ENCODE data around the gene PGM2L1. TPM values are rescaled to one million over a fixed set of nuclear protein-coding genes. Genes with fewer than 3 reads are reported as not detected.

Gene PGM2L1
- total and polyA plus RNA-seq, 4 donors, result 0.33 to 8.2 (median 1.2) TPM

DNA sequence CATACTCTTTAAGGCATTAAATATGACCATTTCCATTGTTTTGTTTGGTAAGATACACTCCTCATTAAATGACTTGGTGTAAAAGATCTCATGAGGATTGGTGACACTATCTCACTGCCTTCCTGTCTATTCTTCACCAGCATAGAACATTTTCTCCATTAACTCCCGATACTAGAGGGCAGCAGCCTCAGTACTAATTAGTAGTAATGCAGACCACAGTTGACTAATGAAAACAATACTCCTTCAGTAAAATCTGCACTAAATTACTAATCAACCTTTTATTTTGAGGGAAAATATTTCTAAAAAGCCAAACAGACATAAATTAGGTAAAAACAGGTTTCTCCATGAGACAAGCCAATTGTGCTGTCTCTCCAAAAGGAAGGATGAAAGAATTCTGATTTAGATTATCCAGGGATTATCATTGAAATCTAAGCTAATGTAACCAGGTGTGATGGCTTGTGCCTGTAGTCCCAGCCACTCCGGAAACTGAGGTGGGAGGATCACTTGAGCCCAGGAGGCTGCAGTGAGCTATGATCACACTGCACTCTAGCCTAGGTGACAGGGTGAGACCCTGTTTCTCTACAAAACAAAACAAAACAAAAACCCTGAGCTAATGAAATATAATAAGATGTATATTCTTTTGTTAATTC, 9.4 kb downstream of the PGM2L1 start:
- TF ChIP-seq GABPA (IDR thresholded peaks at IDR 0.05 in 1 of 2, conservative IDR thresholded peaks at IDR 0.05 in 1 of 2), result no peak
- TF ChIP-seq NR2F2 (IDR thresholded peaks at IDR 0.05), result no peak
- TF ChIP-seq, protein P1, sequence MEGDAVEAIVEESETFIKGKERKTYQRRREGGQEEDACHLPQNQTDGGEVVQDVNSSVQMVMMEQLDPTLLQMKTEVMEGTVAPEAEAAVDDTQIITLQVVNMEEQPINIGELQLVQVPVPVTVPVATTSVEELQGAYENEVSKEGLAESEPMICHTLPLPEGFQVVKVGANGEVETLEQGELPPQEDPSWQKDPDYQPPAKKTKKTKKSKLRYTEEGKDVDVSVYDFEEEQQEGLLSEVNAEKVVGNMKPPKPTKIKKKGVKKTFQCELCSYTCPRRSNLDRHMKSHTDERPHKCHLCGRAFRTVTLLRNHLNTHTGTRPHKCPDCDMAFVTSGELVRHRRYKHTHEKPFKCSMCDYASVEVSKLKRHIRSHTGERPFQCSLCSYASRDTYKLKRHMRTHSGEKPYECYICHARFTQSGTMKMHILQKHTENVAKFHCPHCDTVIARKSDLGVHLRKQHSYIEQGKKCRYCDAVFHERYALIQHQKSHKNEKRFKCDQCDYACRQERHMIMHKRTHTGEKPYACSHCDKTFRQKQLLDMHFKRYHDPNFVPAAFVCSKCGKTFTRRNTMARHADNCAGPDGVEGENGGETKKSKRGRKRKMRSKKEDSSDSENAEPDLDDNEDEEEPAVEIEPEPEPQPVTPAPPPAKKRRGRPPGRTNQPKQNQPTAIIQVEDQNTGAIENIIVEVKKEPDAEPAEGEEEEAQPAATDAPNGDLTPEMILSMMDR (IDR thresholded peaks at IDR 0.05; ENCODE audit: low read depth, low read length, missing input control), result peak; percentile 74
- TF ChIP-seq RAD21 (IDR thresholded peaks at IDR 0.05), result peak; percentile 86 to 87
- H3K4me3 ChIP-seq (ENCODE audit: low read depth in 1 of 3, low read length in 3 of 3), result no peak overlapping the region
- no peaks in the 10 kb centered on the region for H3K9me3 ChIP-seq (ENCODE audit: control insufficient read depth in 4 of 4, low read length in 3 of 4)
- 4% methylated on average over 2 of the region's 2 CpGs for WGBS
- no peak overlapping the region for H3K27ac ChIP-seq (ENCODE audit: low read depth in 1 of 2, low read length in 2 of 2)
- H3K27me3 ChIP-seq (ENCODE audit: control insufficient read depth in 4 of 4, insufficient read depth in 4 of 4, low read length in 3 of 4), result no peaks in the 10 kb centered on the region
- peak; percentile 61 for DNase-seq (ENCODE audit: low spot score)
- no peak overlapping the region for H3K9ac ChIP-seq (ENCODE audit: low read depth in 1 of 2, low read length in 2 of 2)
- H3K4me1 ChIP-seq (ENCODE audit: control insufficient read depth in 4 of 4, insufficient read depth in 4 of 4, low read length in 3 of 4), result no peaks in the 10 kb centered on the region
- H3K36me3 ChIP-seq (ENCODE audit: control insufficient read depth in 4 of 4, insufficient read depth in 3 of 4, low read depth in 1 of 4, low read length in 3 of 4), result no peaks in the 10 kb centered on the region

DNA sequence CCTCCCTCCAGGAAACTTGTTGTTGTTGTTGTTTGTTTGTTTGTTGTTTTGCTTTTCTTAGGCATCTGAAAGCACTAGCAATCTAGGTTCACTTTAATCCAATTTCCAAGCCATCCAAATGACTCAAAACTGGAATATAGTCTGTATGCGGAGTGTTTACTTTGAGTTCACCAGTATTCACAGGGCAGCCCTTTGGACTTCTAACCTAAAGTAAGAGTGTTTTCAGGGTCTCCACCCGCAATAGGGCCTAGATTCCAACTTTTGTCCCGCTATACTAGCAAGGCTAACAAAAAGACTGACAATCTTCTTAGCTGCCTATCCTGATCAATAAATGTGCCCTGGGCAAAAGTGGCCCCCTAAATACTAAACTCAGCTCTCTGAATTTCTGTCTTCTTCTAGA, 13.6 kb downstream of the PGM2L1 start:
- Histone ChIP-seq H3K36me3 (ENCODE audit: control insufficient read depth in 4 of 4, insufficient read depth in 3 of 4, low read depth in 1 of 4, low read length in 3 of 4) (no peaks in the 10 kb centered on the region), H3K27ac (ENCODE audit: low read depth in 1 of 2, low read length in 2 of 2) (no peak overlapping the region), H3K4me1 (ENCODE audit: control insufficient read depth in 4 of 4, insufficient read depth in 4 of 4, low read length in 3 of 4) (no peaks in the 10 kb centered on the region), H3K4me3 (ENCODE audit: low read depth in 1 of 3, low read length in 3 of 3) (no peak overlapping the region), H3K27me3 (ENCODE audit: control insufficient read depth in 4 of 4, insufficient read depth in 4 of 4, low read length in 3 of 4) (no peaks in the 10 kb centered on the region), H3K9me3 (ENCODE audit: control insufficient read depth in 4 of 4, low read length in 3 of 4) (no peaks in the 10 kb centered on the region), H3K9ac (ENCODE audit: low read depth in 1 of 2, low read length in 2 of 2) (no peak overlapping the region)
- WGBS, result 77% methylated on average over 3 of the region's 3 CpGs
- TF ChIP-seq, protein P1 (IDR thresholded peaks at IDR 0.05; ENCODE audit: low read depth, low read length, missing input control), result no peak
- TF ChIP-seq, protein P2, sequence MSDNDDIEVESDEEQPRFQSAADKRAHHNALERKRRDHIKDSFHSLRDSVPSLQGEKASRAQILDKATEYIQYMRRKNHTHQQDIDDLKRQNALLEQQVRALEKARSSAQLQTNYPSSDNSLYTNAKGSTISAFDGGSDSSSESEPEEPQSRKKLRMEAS (IDR thresholded peaks at IDR 0.05), result no peak
- TF ChIP-seq, protein P3, sequence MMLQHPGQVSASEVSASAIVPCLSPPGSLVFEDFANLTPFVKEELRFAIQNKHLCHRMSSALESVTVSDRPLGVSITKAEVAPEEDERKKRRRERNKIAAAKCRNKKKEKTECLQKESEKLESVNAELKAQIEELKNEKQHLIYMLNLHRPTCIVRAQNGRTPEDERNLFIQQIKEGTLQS (IDR thresholded peaks at IDR 0.05), result no peak
- TF ChIP-seq FOXA2 (IDR thresholded peaks at IDR 0.05) (no peak), RAD21 (IDR thresholded peaks at IDR 0.05) (no peak), TAF1 (conservative IDR thresholded peaks at IDR 0.05) (no peak), FOXA1 (IDR thresholded peaks at IDR 0.05) (no peak), YY1 (IDR thresholded peaks at IDR 0.05) (no peak), SP1 (IDR thresholded peaks at IDR 0.05) (no peak), HNF4A (conservative IDR thresholded peaks at IDR 0.05) (no peak), NR2F2 (IDR thresholded peaks at IDR 0.05) (no peak)
- no peak for DNase-seq (ENCODE audit: low spot score)

Measured in liver (tissue), 9 donors.